ENCODE data around the gene EED. TPM values are rescaled to one million over a fixed set of nuclear protein-coding genes. Genes with fewer than 3 reads are reported as not detected.

Gene EED
- total and polyA plus RNA-seq, 9 of the 15 experiments (the other 6 are each of a cell fraction or from before 2014, with no cell fraction given) = 33.0 to 110 (median 55.1) TPM

GRCh38 chr11:86196913-86197312, 47.6 kb upstream of the EED start (continued):
- TF ChIP-seq NR2C2 (CRISPR knock-in tag; IDR thresholded peaks at IDR 0.05) (no peak), NR2C2 (tag; IDR thresholded peaks at IDR 0.05) (peak; percentile 20; the same call in 1 of the 2 replicates), ATF4 (CRISPR knock-in tag; IDR thresholded peaks at IDR 0.05) (0 out of 2 replicates have a peak, but pooled peaks have one; percentile 58), ID3 (CRISPR knock-in tag; IDR thresholded peaks at IDR 0.05) (no peak), ID3 (tag; IDR thresholded peaks at IDR 0.05) (no peak), ZBTB40 (IDR thresholded peaks at IDR 0.05) (peak; percentile 35; the same call in 1 of the 2 replicates), ZBTB40 (CRISPR knock-in tag; IDR thresholded peaks at IDR 0.05) (no peak), ELF4 (CRISPR knock-in tag; IDR thresholded peaks at IDR 0.05) (0 out of 2 replicates have a peak, but pooled peaks have one; percentile 20), ZNF766 (CRISPR knock-in tag; conservative IDR thresholded peaks at IDR 0.05) (0 out of 2 replicates have a peak, but pooled peaks have one; percentile 21), NCOR1 (IDR thresholded peaks at IDR 0.05) (peak; percentile 19; the same call in 1 of the 2 replicates), NUFIP1 (IDR thresholded peaks at IDR 0.05; ENCODE audit: partially characterized antibody) (peak; percentile 26), CXXC5 (CRISPR knock-in tag; IDR thresholded peaks at IDR 0.05) (no peak), ZNF12 (CRISPR knock-in tag; IDR thresholded peaks at IDR 0.05) (no peak), GATAD2A (IDR thresholded peaks at IDR 0.05) (peak; percentile 78; the same call in 1 of the 2 replicates), TAF1 (IDR thresholded peaks at IDR 0.05; ENCODE audit: control insufficient read depth, extremely low read depth, insufficient read depth, low read length, severe bottlenecking) (no peak), CEBPB (tag; IDR thresholded peaks at IDR 0.05) (peak; percentile 82), FOXA3 (CRISPR knock-in tag; conservative IDR thresholded peaks at IDR 0.05 in 1 of 2, IDR thresholded peaks at IDR 0.05 in 1 of 2) (no peak)
